Kidney (tissue), 14 donors: Measurements from ENCODE around the gene NECTIN1. TPM values are rescaled to one million over a fixed set of nuclear protein-coding genes. Genes with fewer than 3 reads are reported as not detected.

Experiments
- DNase-seq, 5 donors: peaks; one replicate each; pipeline ENCODE4 v3.0.0-alpha.2; 2013 to 2020
- FAIRE-seq: peaks from 2 replicates; lab custom pipeline; 2012; peaks lifted over from hg19 to GRCh38; lab: Jason Lieb, UNC
- H3K27ac ChIP-seq, 2 donors: one replicate each; pipeline ENCODE4 v1.7.0; 2013; ENCODE audit warnings: low read depth in 2 of 2, low read length in 2 of 2, inconsistent platforms in 1 of 2
- H3K27me3 ChIP-seq: one replicate; pipeline ENCODE4 v1.7.1; 2013; ENCODE audit warnings: low read length, inconsistent platforms; ENCODE audit not compliant: control insufficient read depth, insufficient read depth
- H3K36me3 ChIP-seq, 3 donors: one replicate each; pipeline versions ENCODE4 v1.7.0 to v1.7.1; 2013; ENCODE audit warnings: low read length in 3 of 3, control low read depth in 1 of 3, inconsistent platforms in 1 of 3; ENCODE audit not compliant: insufficient read depth in 3 of 3, control insufficient read depth in 2 of 3
- H3K4me1 ChIP-seq, 3 donors: one replicate each; pipeline versions ENCODE4 v1.7.0 to v1.7.1; 2013; ENCODE audit warnings: low read length in 3 of 3, inconsistent platforms in 1 of 3, low read depth in 1 of 3; ENCODE audit not compliant: control insufficient read depth in 2 of 3, insufficient read depth in 2 of 3
- H3K4me3 ChIP-seq, 3 donors: one replicate each; pipeline versions ENCODE4 v1.7.0 to v1.8.1; 2013; ENCODE audit warnings: low read length in 3 of 3, control low read depth in 1 of 3, inconsistent platforms in 1 of 3
- H3K9ac ChIP-seq, 3 donors: one replicate each; pipeline versions ENCODE4 v1.7.0 to v1.7.1; 2013; ENCODE audit warnings: low read length in 3 of 3, control low read depth in 1 of 3, inconsistent platforms in 1 of 3
- H3K9me3 ChIP-seq, 3 donors: one replicate each; pipeline versions ENCODE4 v1.7.0 to v1.7.1; 2013; ENCODE audit warnings: low read length in 3 of 3, control low read depth in 1 of 3, inconsistent platforms in 1 of 3; ENCODE audit not compliant: control insufficient read depth in 2 of 3, insufficient read depth in 1 of 3
- CTCF ChIP-seq: IDR thresholded peaks from 3 replicates; pipeline ENCODE4 v1.5.1; 2012; ENCODE audit warnings: mild to moderate bottlenecking, moderate library complexity, borderline replicate concordance; ENCODE audit not compliant: insufficient read depth; ENCODE audit errors: extremely low read depth
- intact Hi-C: fragments of 100-400 bp; cut with DNase I; formaldehyde crosslinking; loops from one replicate; pipeline ENCODE4 v1.11.1; 2022
- polyA plus RNA-seq: library from polyadenylated mRNA; stranded (reverse); fragments of 350-450 nt; fragmentation: Illumina TruSeq; extraction: RNeasy Lipid Tissue Mini Kit (QIAGEN cat#74804); gene quantifications from one replicate; pipeline ENCODE4 v1.2.3, GENCODE V29; 2014; ENCODE audit warnings: low read depth, low replicate concordance; ENCODE audit not compliant: insufficient read depth
- total RNA-seq: library from RNA; stranded (reverse); fragmentation: NEBNext Ultra II Directional; extraction: Animal tissue kit (Norgen Biotek cat#: 25700); gene quantifications from one replicate; pipeline ENCODE4 v1.2.1, GENCODE V29; 2021
- donor health status: control.
- donor health status: control.
- donor health status: control.
- donor health status: control.
- donor health status: control.
- donor health status: DM: yes; HTN: yes; CAD: no.
- donor health status: Normal renal cell carcinoma (clear cell type).

NECTIN1 gene
- total and polyA plus RNA-seq, 2 donors from 2014 or later: 6.0 to 13.2 TPM

- Histone ChIP-seq H3K4me3 (no peak overlapping the region), H3K27me3 (no peaks in the 10 kb centered on the region), H3K4me1 (peaks cover 6 to 26% (median 18%) of the 10 kb centered on the region in 3 donors), H3K9ac (no peak overlapping the region), H3K27ac (peak overlapping the region in 1 of 2 donors; percentile 41), H3K36me3 (no peaks in the 10 kb centered on the region), H3K9me3 (no peaks in the 10 kb centered on the region)
- DNase-seq: peak in 3 of 5 donors; percentile 71 to 86 (median 78)
- intact Hi-C loops: no loop called here
- no peak for FAIRE-seq
- no peak for TF ChIP-seq CTCF
These were observed 15.5 kb downstream of the NECTIN1 start for GRCh38 chr11:119713359-119714040.

- H3K9ac ChIP-seq: no peak overlapping the region
- H3K4me3 ChIP-seq: no peak overlapping the region
- DNase-seq (peak in 2 of 5 donors; percentile 49 to 73), FAIRE-seq (no peak)
- H3K4me1 ChIP-seq: peaks cover 6 to 25% (median 14%) of the 10 kb centered on the region in 3 donors
- H3K36me3 ChIP-seq: no peaks in the 10 kb centered on the region
- intact Hi-C loops: no loop called here
- no peak for TF ChIP-seq CTCF
- H3K27me3 ChIP-seq: no peaks in the 10 kb centered on the region
- no peaks in the 10 kb centered on the region for H3K9me3 ChIP-seq
- H3K27ac ChIP-seq: peak overlapping the region in 1 of 2 donors; percentile 41
These were observed 16.3 kb downstream of the NECTIN1 start for GRCh38 chr11:119712459-119713358.

GRCh38 chr11:119712006-119712405 is 17.0 kb downstream of the NECTIN1 start:
- peaks cover 6 to 20% (median 14%) of the 10 kb centered on the region in 3 donors for H3K4me1 ChIP-seq
- no peaks in the 10 kb centered on the region for H3K9me3 ChIP-seq
- H3K4me3 ChIP-seq: no peak overlapping the region
- no peaks in the 10 kb centered on the region for H3K27me3 ChIP-seq
- FAIRE-seq (no peak), DNase-seq (no peak)
- H3K36me3 ChIP-seq: no peaks in the 10 kb centered on the region
- no peak overlapping the region for H3K27ac ChIP-seq
- no peak for TF ChIP-seq CTCF
- intact Hi-C loops: no loop called here
- H3K9ac ChIP-seq: no peak overlapping the region
